Measurements from ENCODE around the gene CHP1. TPM values are rescaled to one million over a fixed set of nuclear protein-coding genes. Genes with fewer than 3 reads are reported as not detected.
A peak's percentile ranks its signal among the peaks of the same experiment; 100 is the strongest.
"Not testable (repeated sequence)": the region's sequence is repeated elsewhere in the genome, so short reads cannot be mapped to it uniquely, and the experiment has no call there.

Gene CHP1
- total RNA-seq, 1 donor from 2014 or later: 89.6 TPM

- H3K4me1 Mint-ChIP-seq (ENCODE audit: unreplicated experiment): peaks cover 21% of the 10 kb centered on the region
- no peaks in the 10 kb centered on the region for H3K27me3 Mint-ChIP-seq
- H3K4me3 Mint-ChIP-seq: peak overlapping the region; percentile 66
- H3K9me3 Mint-ChIP-seq: no peaks in the 10 kb centered on the region
- H3K27ac Mint-ChIP-seq: peak overlapping the region; percentile 78
- no peak for TF ChIP-seq CTCF (conservative IDR thresholded peaks at IDR 0.05)
- peaks cover 33% of the 10 kb centered on the region for H3K36me3 Mint-ChIP-seq
- DNase-seq (ENCODE audit: extremely low spot score, unreplicated experiment): no peak
Measured at GRCh38 chr15:41286665-41287333, 55.7 kb downstream of the CHP1 start.

GRCh38 chr15:41288464-41288863 lies 57.4 kb downstream of the CHP1 start:
- H3K27me3 Mint-ChIP-seq: no peaks in the 10 kb centered on the region
- H3K4me3 Mint-ChIP-seq: no peak overlapping the region
- no peak for TF ChIP-seq CTCF (conservative IDR thresholded peaks at IDR 0.05)
- no peak overlapping the region for H3K27ac Mint-ChIP-seq
- H3K36me3 Mint-ChIP-seq: peaks cover 33% of the 10 kb centered on the region
- DNase-seq (ENCODE audit: extremely low spot score, unreplicated experiment): no peak
- H3K9me3 Mint-ChIP-seq: no peaks in the 10 kb centered on the region
- H3K4me1 Mint-ChIP-seq (ENCODE audit: unreplicated experiment): peaks cover 13% of the 10 kb centered on the region

- Mint-ChIP-seq H3K27ac (no peak overlapping the region), H3K4me1 (ENCODE audit: unreplicated experiment) (peaks cover 10% of the 10 kb centered on the region), H3K36me3 (peaks cover 38% of the 10 kb centered on the region), H3K9me3 (no peaks in the 10 kb centered on the region), H3K4me3 (no peak overlapping the region), H3K27me3 (no peaks in the 10 kb centered on the region)
- no peak for TF ChIP-seq CTCF (conservative IDR thresholded peaks at IDR 0.05)
- no peak for DNase-seq (ENCODE audit: extremely low spot score, unreplicated experiment)
Measured at GRCh38 chr15:41289953-41290352, 58.9 kb downstream of the CHP1 start.

- H3K27ac Mint-ChIP-seq: no peak overlapping the region
- H3K36me3 Mint-ChIP-seq: peaks cover 35% of the 10 kb centered on the region
- no peak for TF ChIP-seq CTCF (conservative IDR thresholded peaks at IDR 0.05)
- no peaks in the 10 kb centered on the region for H3K27me3 Mint-ChIP-seq
- no peaks in the 10 kb centered on the region for H3K9me3 Mint-ChIP-seq
- no peaks in the 10 kb centered on the region for H3K4me1 Mint-ChIP-seq (ENCODE audit: unreplicated experiment)
- DNase-seq (ENCODE audit: extremely low spot score, unreplicated experiment): peak; percentile 20
- no peak overlapping the region for H3K4me3 Mint-ChIP-seq
Measured at GRCh38 chr15:41291065-41291631, 60.1 kb downstream of the CHP1 start.

- TF ChIP-seq CTCF (conservative IDR thresholded peaks at IDR 0.05): no peak
- H3K27me3 Mint-ChIP-seq: no peaks in the 10 kb centered on the region
Measured at GRCh38 chr15:41292521-41292920, 61.5 kb downstream of the CHP1 start.

GRCh38 chr15:41301139-41301538 lies 70.1 kb downstream of the CHP1 start:
- not testable (repeated sequence) for H3K4me1 Mint-ChIP-seq (ENCODE audit: unreplicated experiment); DNase-seq (ENCODE audit: extremely low spot score, unreplicated experiment); H3K27ac Mint-ChIP-seq; H3K27me3 Mint-ChIP-seq; H3K4me3 Mint-ChIP-seq; H3K9me3 Mint-ChIP-seq
- H3K36me3 Mint-ChIP-seq: peaks cover 15% of the 10 kb centered on the region

More at GRCh38 chr15:41292521-41292920, 61.5 kb downstream of the CHP1 start:
- no peak for DNase-seq (ENCODE audit: extremely low spot score, unreplicated experiment)
- no peaks in the 10 kb centered on the region for H3K4me1 Mint-ChIP-seq (ENCODE audit: unreplicated experiment)
- peaks cover 25% of the 10 kb centered on the region for H3K36me3 Mint-ChIP-seq
- H3K9me3 Mint-ChIP-seq: no peaks in the 10 kb centered on the region
- H3K27ac Mint-ChIP-seq: no peak overlapping the region
- no peak overlapping the region for H3K4me3 Mint-ChIP-seq
